Measurements from ENCODE around the gene HOXC10.

HOXC10 gene

DNA sequence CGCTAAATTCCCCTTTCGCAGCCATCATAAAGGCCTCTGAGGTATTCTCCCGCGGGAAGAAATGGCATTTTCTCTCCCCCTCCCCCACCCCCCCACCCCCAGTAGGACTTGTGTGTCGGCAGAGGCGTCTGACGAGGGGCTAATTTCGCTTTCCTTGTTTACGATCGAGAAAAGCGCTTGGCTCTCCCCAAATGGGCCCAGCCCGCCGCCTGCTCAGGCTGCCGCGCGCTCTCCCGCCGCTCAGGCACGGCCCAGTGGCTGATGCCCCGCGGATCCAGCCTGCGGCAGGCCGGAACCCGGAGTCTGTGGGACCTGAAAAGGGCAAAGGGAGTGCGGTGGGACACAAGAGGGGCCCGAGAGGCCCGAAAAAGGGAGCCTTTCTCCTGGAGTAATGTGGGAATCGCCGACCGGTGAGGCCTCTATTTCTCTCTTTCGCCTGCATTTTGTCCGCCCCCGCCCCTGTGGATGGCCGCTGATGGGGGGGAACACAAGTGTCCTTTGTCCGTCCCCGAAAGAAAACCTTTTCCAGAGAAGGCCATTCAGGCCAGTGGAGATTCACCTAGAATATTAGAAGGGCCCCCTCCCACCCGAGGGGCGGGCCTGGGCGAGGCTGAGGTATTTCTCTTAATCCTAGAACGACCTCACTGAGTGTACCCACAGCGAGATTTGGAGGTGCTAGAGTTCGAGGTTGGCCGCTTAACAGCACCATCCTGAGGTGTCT lies 34.3 kb downstream of the HOXC10 start:
- TF ChIP-seq CTCF (IDR thresholded peaks at IDR 0.05; ENCODE audit: low read depth, low read length) = no peak
- no peak for DNase-seq (ENCODE audit: low read depth in 2 of 2)
- H3K4me3 ChIP-seq (replicated peaks in 1 of 2; ENCODE audit: low read depth in 2 of 2, low read length in 2 of 2) = no peak overlapping the region

GRCh38 chr12:54019924-54020590 lies 35.1 kb downstream of the HOXC10 start:
- no peak for TF ChIP-seq CTCF (IDR thresholded peaks at IDR 0.05; ENCODE audit: low read depth, low read length)
- DNase-seq (ENCODE audit: low read depth in 2 of 2) = no peak
- no peak overlapping the region for H3K4me3 ChIP-seq (replicated peaks in 1 of 2; ENCODE audit: low read depth in 2 of 2, low read length in 2 of 2)

DNA sequence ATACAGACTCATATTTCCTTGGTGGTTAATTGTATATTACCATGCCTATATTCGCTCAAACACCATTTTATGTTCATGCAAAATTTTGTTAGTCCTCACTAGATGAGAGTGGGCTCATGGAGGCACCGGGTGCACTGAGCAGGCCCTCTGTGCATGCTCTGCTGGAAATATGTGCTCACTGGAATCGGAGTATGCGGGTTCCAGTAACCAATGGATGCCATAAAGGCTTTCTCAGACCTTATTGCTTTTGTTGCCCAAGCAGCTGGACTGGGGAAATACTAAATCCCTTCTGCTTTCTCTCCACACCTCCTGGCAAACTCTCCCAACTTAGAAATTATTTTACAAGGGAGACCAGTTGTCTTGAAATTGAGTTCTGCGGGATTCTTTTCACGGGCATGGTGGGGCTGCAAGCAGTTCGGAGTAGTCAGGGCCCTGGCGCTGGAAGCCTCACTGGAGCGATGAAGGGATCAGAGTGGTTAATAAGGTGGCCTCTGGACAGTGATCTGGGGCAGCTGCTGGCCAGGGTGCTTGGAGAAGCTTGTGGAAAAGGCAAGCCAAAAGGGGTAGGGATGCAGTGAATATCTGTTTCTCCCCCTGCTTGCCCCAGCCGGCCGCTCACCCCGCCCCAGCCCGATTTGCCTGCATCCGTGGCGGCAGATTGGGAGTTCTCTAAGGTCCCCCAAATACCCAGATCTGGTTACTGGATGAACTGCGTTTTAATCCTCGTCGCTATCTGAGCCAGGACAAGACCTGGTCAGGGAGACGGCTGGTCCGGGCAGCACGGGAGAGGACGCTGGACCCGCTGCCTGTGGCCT lies 35.9 kb downstream of the HOXC10 start:
- no peak for DNase-seq (ENCODE audit: low read depth in 2 of 2)
- no peak overlapping the region for H3K4me3 ChIP-seq (replicated peaks in 1 of 2; ENCODE audit: low read depth in 2 of 2, low read length in 2 of 2)
- TF ChIP-seq CTCF (IDR thresholded peaks at IDR 0.05; ENCODE audit: low read depth, low read length) = no peak

DNA sequence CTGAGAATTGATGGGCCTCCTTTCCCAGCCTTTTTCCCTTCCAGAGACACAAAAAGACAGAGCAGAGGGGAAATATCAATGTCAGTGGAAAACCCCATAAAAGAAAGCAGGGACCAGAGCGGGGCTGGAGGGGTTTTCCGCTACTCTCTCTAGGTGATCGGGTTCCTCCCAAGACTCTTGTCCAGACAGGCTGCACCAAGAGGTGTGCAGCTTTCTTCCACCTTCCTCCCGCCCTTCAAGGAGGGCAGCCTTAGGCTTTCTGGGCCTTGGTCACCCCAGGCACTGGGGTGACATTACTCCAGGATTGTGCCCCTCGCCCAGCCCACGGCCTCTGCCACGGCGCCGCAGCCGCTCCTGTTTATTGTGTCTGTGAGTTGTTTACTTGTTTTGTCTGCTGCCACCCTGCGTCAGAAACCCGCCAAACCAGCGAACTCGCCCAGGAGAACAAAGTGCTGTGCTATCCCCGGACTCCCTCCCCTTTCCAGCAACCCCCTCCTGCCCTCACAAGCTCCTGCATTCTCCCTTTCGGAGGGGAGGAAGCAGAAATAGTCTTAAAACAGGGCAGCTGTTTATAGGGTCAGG lies 36.6 kb downstream of the HOXC10 start:
- DNase-seq (ENCODE audit: low read depth in 2 of 2) = no peak
- H3K4me3 ChIP-seq (replicated peaks in 1 of 2; ENCODE audit: low read depth in 2 of 2, low read length in 2 of 2) = no peak overlapping the region
- TF ChIP-seq CTCF (IDR thresholded peaks at IDR 0.05; ENCODE audit: low read depth, low read length) = no peak

- TF ChIP-seq CTCF (IDR thresholded peaks at IDR 0.05; ENCODE audit: low read depth, low read length) = no peak
- H3K4me3 ChIP-seq (replicated peaks in 1 of 2; ENCODE audit: low read depth in 2 of 2, low read length in 2 of 2) = no peak overlapping the region
- DNase-seq (ENCODE audit: low read depth in 2 of 2) = no peak
Observed at GRCh38 chr12:54022960-54023884, 38.3 kb downstream of the HOXC10 start.

GRCh38 chr12:54024127-54024526 lies 39.2 kb downstream of the HOXC10 start:
- no peak overlapping the region for H3K4me3 ChIP-seq (replicated peaks in 1 of 2; ENCODE audit: low read depth in 2 of 2, low read length in 2 of 2)
- no peak for DNase-seq (ENCODE audit: low read depth in 2 of 2)
- TF ChIP-seq CTCF (IDR thresholded peaks at IDR 0.05; ENCODE audit: low read depth, low read length) = no peak

All from cardiac fibroblast (primary cell).